Activated B cell treated with CpG ODN at 0.5 μM for 24 hours (primary cell): ENCODE data around the gene POLR3A. TPM values are rescaled to one million over a fixed set of nuclear protein-coding genes. Genes with fewer than 3 reads are reported as not detected.

Source experiments
- ATAC-seq: fragments of 200-7000 bp; cut with Tn5 transposase; one replicate; pipeline ENCODE4 v1.10.0; 2021; ENCODE audit warnings: low read depth, mild to moderate bottlenecking, moderate library complexity
- CTCF ChIA-PET: fragments of 350-600 bp; sonication (Branson Sonifier 250); formaldehyde crosslinking; loops from one replicate; lab custom pipeline; 2021; ENCODE audit warnings: antibody characterized with exemption; lab: Charles Lee
- POLR2A ChIA-PET: fragments of 350-600 bp; sonication (Branson Sonifier 250); formaldehyde crosslinking; loops from one replicate; lab custom pipeline; 2021; ENCODE audit warnings: antibody characterized with exemption; lab: Charles Lee
- DNase-seq: peaks from one replicate; pipeline ENCODE4 v3.0.0; 2022
- H3K27ac Mint-ChIP-seq: one replicate; pipeline ENCODE4 v1.8.0; 2020; ENCODE audit warnings: mixed read lengths
- H3K27me3 Mint-ChIP-seq: one replicate; pipeline ENCODE4 v1.8.0; 2021; ENCODE audit warnings: mixed read lengths
- H3K36me3 Mint-ChIP-seq: one replicate; pipeline ENCODE4 v1.8.0; 2021; ENCODE audit warnings: low read depth, mixed read lengths
- H3K4me1 Mint-ChIP-seq: one replicate; pipeline ENCODE4 v1.8.0; 2021; ENCODE audit warnings: mixed read lengths
- H3K4me3 Mint-ChIP-seq: one replicate; pipeline ENCODE4 v1.8.0; 2020; ENCODE audit warnings: mild to moderate bottlenecking, mixed read lengths
- H3K9me3 Mint-ChIP-seq: one replicate; pipeline ENCODE4 v1.8.0; 2020; ENCODE audit warnings: mixed read lengths
- intact Hi-C: fragments of 100-400 bp; cut with micrococcal nuclease; formaldehyde crosslinking; loops from one replicate; pipeline ENCODE4 v1.15.1; 2024
- total RNA-seq: library from RNA; stranded (reverse); gene quantifications from 2 replicates; pipeline ENCODE4 v1.2.3, GENCODE V29; 2022
- TF ChIP-seq, protein P1 (sequence below): fragments of 200-600 bp; IDR thresholded peaks from one replicate; pipeline ENCODE4 v1.8.0; 2022; ENCODE audit warnings: antibody characterized with exemption, mild to moderate bottlenecking

POLR3A gene
- total RNA-seq, 1 donor from 2014 or later = 20.3 TPM

DNA sequence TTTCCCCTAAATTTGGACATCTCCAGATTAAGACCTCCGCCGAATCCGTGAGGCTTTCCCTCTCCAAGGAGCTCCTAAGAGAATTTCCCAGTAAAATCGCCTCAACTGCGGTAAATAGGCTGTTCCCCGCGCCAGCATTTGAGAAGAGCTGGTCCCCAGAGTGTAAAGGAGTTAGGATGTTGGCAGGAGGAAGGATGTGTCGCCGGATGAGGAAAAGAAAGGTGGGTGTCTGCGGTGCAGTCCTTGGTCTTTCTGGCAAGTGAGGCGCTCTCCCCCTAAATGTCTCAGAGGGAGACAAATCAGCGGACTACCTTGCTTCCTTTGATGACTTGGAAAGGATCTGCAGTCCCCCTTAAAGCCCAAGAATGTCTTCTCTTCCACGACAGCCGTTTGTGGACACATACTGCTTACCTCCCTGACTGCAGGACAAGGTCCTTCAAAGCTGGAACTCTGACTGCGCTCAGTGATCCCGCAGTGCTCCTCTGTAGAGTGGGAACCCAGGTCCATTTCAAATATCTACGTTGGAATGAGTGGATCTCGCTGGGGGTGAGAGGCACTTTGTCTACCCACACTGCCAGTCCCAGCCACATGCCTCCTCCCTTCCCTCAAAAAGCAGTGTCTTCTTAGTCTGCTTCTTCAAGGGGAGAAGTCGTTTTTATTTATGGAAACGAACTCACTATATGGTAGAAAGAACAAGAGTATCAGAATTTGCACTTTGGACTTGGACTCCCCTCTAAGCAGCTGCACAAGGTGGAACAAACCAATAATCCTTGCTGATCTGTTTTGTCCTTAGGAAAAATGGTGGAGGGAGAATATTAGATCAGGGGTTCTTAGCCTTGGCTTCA is 101.7 kb downstream of the POLR3A start:
- ATAC-seq (no peak), DNase-seq (no peak)
- Mint-ChIP-seq H3K9me3 (no peaks in the 10 kb centered on the region), H3K36me3 (no peaks in the 10 kb centered on the region), H3K27me3 (peaks cover 46% of the 10 kb centered on the region), H3K4me1 (peaks cover 9% of the 10 kb centered on the region), H3K27ac (no peak overlapping the region), H3K4me3 (peak overlapping the region; percentile 55)
- CTCF ChIA-PET = no interaction called here
- POLR2A ChIA-PET = no interaction called here
- TF ChIP-seq, protein P1, sequence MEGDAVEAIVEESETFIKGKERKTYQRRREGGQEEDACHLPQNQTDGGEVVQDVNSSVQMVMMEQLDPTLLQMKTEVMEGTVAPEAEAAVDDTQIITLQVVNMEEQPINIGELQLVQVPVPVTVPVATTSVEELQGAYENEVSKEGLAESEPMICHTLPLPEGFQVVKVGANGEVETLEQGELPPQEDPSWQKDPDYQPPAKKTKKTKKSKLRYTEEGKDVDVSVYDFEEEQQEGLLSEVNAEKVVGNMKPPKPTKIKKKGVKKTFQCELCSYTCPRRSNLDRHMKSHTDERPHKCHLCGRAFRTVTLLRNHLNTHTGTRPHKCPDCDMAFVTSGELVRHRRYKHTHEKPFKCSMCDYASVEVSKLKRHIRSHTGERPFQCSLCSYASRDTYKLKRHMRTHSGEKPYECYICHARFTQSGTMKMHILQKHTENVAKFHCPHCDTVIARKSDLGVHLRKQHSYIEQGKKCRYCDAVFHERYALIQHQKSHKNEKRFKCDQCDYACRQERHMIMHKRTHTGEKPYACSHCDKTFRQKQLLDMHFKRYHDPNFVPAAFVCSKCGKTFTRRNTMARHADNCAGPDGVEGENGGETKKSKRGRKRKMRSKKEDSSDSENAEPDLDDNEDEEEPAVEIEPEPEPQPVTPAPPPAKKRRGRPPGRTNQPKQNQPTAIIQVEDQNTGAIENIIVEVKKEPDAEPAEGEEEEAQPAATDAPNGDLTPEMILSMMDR = no peak
- intact Hi-C loops = no loop called here

DNA sequence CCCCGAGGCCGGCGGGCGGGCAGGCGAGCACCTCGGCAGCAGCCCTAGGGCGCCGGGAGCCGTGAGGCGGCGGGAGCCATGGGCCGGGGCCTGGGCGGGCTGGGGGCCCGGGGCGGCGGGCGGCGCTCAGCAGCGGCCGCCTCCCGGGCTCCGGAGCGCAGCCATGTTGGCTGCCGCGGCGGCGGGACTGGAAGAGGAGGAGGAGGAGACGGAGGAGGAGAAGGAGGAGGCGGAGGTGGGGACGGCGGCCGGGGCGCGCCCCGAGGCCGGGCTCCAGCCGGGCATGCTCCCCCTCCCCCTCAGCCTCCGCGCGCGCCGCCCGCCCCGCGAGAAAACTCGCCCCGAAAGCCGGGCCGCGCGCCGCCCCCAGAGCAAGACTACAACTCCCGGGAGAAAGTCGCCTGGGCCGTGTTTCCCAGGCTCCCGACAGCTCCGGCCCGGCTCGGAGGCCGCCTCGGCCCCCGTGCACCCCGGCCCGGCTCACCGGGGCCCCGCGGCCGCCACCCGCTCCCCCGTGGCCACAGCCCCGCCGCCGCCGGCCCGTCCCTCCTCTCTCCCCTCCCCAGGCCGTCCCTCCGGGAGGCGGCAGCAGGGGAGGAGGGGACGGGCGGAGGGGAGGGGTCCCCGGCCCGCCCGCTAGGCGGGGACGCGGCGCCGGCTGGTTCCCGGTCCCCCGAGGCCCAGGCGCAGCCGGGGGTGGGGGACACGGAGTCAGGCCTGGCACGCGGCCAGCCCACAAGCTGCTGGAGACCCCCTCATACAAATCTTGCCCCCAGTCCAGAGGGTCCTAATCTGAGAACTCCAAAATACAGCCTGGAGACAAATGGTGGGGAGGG is 102.5 kb downstream of the POLR3A start, which contains the start of gene DLG5:
DLG5 (minus strand) TSS at position 190 of the 836 bp plus-strand sequence. CDS start 235 bp downstream, outside the sequence.
- POLR2A ChIA-PET = no interaction called here
- peak within 1 kb of the TSS; percentile 65 for H3K4me3 Mint-ChIP-seq
- intact Hi-C loops = no loop called here
- no peak within 1 kb of the TSS for H3K27ac Mint-ChIP-seq
- no peaks in the 10 kb centered on the region for H3K9me3 Mint-ChIP-seq
- peaks cover 9% of the 10 kb centered on the region for H3K4me1 Mint-ChIP-seq
- peaks cover 48% of the 10 kb centered on the region for H3K27me3 Mint-ChIP-seq
- TF ChIP-seq, protein P1 = no peak
- H3K36me3 Mint-ChIP-seq = no peaks in the 10 kb centered on the region
- DNase-seq = no peak
- CTCF ChIA-PET = no interaction called here
- peak; percentile 25 for ATAC-seq

DNA sequence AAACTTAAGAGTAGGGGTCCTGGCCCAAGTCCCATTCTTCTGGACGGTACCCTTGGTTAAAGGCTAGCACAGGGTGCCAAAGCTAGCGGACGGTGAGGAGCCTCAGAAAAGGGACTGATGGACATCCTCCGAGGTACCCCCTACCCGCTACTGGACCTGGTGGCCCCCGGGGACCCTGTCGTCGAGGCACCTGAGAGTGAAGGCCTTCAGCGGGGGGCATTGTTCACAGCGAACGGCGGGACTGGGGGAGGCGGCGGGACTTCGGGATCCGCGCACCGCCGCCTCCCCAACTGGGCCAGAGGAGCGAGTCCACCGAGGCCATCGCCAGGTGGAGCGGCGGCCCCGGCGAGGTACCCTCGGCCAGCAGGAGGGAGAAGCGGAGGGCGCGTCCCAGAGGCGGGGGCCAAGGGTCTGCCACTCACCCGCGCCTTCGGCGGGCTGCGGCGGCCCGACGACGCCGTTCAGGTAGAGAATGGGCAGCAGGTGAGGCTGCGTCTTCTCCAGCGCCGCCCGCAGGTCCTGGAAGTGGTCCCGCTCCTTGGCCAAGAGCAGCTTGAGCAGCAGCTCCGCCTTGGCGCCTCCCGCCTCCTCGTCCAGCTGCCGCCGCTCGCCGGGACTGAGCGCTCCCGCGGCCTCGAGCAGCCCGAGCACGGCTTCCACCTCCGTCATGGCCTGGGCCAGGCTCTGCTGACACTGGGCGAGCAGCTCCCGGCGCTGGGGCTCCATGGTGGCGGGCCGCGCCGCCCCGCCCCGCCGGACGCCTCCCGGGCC is 103.3 kb downstream of the POLR3A start:
- Mint-ChIP-seq H3K27me3 (peaks cover 49% of the 10 kb centered on the region), H3K9me3 (no peaks in the 10 kb centered on the region), H3K4me3 (peak overlapping the region; percentile 65), H3K27ac (no peak overlapping the region), H3K36me3 (no peaks in the 10 kb centered on the region), H3K4me1 (peaks cover 9% of the 10 kb centered on the region)
- ChIA-PET POLR2A (no interaction called here), CTCF (no interaction called here)
- TF ChIP-seq, protein P1 = no peak
- intact Hi-C loops = no loop called here
- ATAC-seq (peak; percentile 31), DNase-seq (peak; percentile 23)

DNA sequence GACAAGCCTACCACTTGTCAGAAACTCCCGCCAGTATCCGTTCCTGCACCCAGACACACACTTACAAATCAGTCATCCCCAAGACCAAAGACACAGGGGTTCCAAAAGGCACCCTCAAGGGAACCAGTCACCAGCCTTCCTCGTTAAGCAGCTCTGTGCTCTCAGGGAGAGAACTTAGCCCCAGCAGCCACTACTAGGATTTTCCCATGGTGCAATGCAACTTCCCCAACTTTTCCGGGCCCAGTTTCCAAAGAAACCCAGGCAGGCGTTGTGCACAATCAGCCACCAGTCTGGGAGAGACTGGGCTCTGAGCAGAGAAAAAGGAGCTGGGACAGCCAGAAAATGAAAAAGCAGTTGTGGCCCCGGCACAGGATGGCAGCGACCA is 103.9 kb downstream of the POLR3A start:
- Mint-ChIP-seq H3K27me3 (peaks cover 52% of the 10 kb centered on the region), H3K36me3 (no peaks in the 10 kb centered on the region), H3K9me3 (no peaks in the 10 kb centered on the region), H3K27ac (no peak overlapping the region), H3K4me1 (peaks cover 9% of the 10 kb centered on the region), H3K4me3 (peak overlapping the region; percentile 65)
- CTCF ChIA-PET = no interaction called here
- intact Hi-C loops = no loop called here
- ATAC-seq (no peak), DNase-seq (no peak)
- TF ChIP-seq, protein P1 = no peak
- POLR2A ChIA-PET = no interaction called here
